NCI-H2196 treated with DMSO at 0.1 percent for 48 hours (cell line): ENCODE measurements around the gene ATXN7L3B.

Experiments
- DNase-seq: peaks from one replicate; lab custom pipeline; 2025; ENCODE audit not compliant: unreplicated experiment; lab: John Stamatoyannopoulos, UW

Gene ATXN7L3B

DNA sequence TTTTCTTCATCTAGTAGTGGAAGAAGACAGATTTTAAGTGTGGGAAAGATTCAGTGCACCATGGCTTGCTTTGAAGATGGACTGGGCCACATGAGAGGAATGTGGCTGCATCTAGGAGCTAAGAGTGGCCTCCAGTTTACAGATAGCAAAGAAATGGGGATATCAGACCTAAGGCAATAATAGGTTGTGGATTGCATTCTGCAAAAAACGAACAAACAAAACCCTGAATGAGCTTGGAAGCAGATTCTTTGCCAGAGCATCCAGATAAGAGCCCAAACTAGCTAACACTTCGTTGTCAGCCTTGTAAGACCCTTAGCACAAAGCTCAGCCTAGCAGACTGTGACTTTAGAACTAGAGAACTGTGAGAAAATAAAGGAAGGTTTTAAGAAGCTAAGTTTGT lies 9.6 kb downstream of the ATXN7L3B start:
- DNase-seq = no peak

DNA sequence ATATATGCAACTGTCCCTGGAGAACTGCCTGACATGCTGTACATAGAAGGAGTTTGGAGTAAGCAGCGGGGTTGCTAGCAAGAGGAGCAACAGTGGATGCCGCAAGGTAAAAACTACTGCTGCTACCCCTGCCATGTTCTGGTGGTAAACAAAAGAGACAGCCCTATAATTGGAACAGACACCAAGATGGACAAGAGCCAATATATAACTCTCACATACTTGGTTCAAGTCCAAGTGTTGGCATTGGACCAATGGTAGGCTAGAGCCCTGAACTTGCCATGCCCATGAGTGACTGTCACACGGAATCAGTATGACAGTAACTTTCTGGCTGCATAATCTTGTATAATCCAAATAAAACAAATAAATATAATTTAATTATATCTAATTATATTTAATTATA lies 13.7 kb downstream of the ATXN7L3B start:
- no peak for DNase-seq

GRCh38 chr12:74552201-74552600 lies 14.6 kb downstream of the ATXN7L3B start:
- no peak for DNase-seq

GRCh38 chr12:74559728-74560127 lies 22.1 kb downstream of the ATXN7L3B start:
- DNase-seq = no peak

GRCh38 chr12:74563927-74564326 lies 26.3 kb downstream of the ATXN7L3B start:
- DNase-seq = no peak

DNA sequence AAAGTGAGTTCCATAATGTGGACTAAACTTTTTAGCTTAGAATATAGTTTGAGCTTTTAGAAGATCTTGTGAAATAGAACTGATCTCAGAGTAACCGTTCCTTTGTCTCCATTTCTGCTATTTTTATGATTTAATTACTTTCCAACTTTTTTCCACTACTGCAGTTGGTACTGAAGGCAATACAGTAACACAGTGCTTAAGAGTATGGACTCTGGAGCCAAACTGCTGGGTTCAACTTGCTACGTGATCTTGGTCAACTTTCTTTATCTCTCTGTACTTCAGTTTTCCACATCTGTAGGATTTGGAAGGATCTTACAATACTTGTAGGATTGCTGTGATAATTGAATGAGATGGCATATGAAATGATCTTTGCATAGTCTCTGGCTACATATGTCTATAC lies 40.9 kb downstream of the ATXN7L3B start:
- no peak for DNase-seq

DNA sequence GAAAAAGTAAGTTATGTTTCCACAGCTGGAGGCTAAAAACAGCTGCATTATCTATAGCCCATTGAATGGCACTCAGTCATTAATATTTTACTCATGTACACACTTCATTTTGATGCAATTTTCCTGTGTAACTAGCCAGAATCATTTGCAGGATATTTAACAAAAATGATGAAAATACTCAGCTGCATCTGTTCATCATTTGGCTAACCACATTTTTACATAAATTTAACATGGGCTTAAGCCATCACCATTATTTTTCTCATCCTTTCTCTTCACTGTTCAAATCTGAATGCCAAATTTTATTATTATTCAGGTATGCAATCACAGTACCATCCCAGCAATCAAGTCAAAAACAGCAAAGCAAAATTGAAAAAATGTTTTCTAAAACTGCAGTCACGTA lies 41.8 kb downstream of the ATXN7L3B start:
- no peak for DNase-seq

- no peak for DNase-seq
These were observed 42.3 kb downstream of the ATXN7L3B start for GRCh38 chr12:74579981-74580380.

- DNase-seq = no peak
These were observed 43.8 kb downstream of the ATXN7L3B start for GRCh38 chr12:74581439-74581838.

GRCh38 chr12:74584483-74585062 lies 46.9 kb downstream of the ATXN7L3B start:
- no peak for DNase-seq

GRCh38 chr12:74586251-74586650 lies 48.6 kb downstream of the ATXN7L3B start:
- no peak for DNase-seq
